Keratinocyte (primary cell): Measurements from ENCODE around the gene SEMA3F. TPM values are rescaled to one million over a fixed set of nuclear protein-coding genes. Genes with fewer than 3 reads are reported as not detected.
A peak's percentile ranks its signal among the peaks of the same experiment; 100 is the strongest.

Experiments used
- DNase-seq: peaks from one replicate; pipeline ENCODE4 v3.0.0-alpha.2; 2011; ENCODE audit warnings: low read depth, missing footprints, low spot score
- FAIRE-seq: peaks from 2 replicates; lab custom pipeline; 2011; peaks lifted over from hg19 to GRCh38; lab: Jason Lieb, UNC
- H2AFZ ChIP-seq: 2 replicates; pipeline ENCODE4 v1.6.0; 2012; ENCODE audit warnings: low read length, control low read depth, inconsistent platforms; ENCODE audit not compliant: control insufficient read depth
- H3K27ac ChIP-seq: 2 replicates; pipeline ENCODE4 v1.5.1; 2011; ENCODE audit warnings: low read length; ENCODE audit not compliant: control insufficient read depth, insufficient read depth
- H3K27me3 ChIP-seq: 3 replicates; pipeline ENCODE4 v1.6.0; 2011; ENCODE audit warnings: low read length; ENCODE audit not compliant: control insufficient read depth, insufficient read depth; ENCODE audit errors: extremely low read depth
- H3K36me3 ChIP-seq, 2 experiments: 2 replicates in 1 of 2; 3 replicates in 1 of 2; pipeline ENCODE4 v1.5.1; 2011; ENCODE audit warnings: low read length in 2 of 2, mild to moderate bottlenecking in 1 of 2; ENCODE audit not compliant: control insufficient read depth in 2 of 2, insufficient read depth in 2 of 2; ENCODE audit errors: extremely low read depth in 1 of 2
- H3K4me1 ChIP-seq: 3 replicates; pipeline ENCODE4 v1.5.1; 2011; ENCODE audit warnings: low read length; ENCODE audit not compliant: control insufficient read depth, insufficient read depth; ENCODE audit errors: extremely low read depth
- H3K4me2 ChIP-seq: 3 replicates; pipeline ENCODE4 v1.6.0; 2011; ENCODE audit warnings: low read depth, low read length; ENCODE audit not compliant: control insufficient read depth, insufficient read depth; ENCODE audit errors: extremely low read depth
- H3K4me3 ChIP-seq, 3 experiments: fragments of 200-600 bp in 1 of 3; sonication (generic) in 1 of 3; 2 replicates in 2 of 3; 3 replicates in 1 of 3; pipeline ENCODE4 v1.5.1; 2011 to 2016; ENCODE audit warnings: low read length in 3 of 3, mild to moderate bottlenecking in 3 of 3, control low read depth in 2 of 3, inconsistent platforms in 1 of 3, low read depth in 1 of 3, mixed read lengths in 1 of 3, mixed run types in 1 of 3, moderate library complexity in 1 of 3; ENCODE audit not compliant: control insufficient read depth in 2 of 3, insufficient read depth in 2 of 3; ENCODE audit errors: extremely low read depth in 1 of 3
- H3K79me2 ChIP-seq: 2 replicates; pipeline ENCODE4 v1.6.0; 2012; ENCODE audit warnings: low read length; ENCODE audit not compliant: control insufficient read depth, insufficient read depth
- H3K9ac ChIP-seq: 3 replicates; pipeline ENCODE4 v1.6.0; 2011; ENCODE audit warnings: low read length; ENCODE audit not compliant: control insufficient read depth, insufficient read depth; ENCODE audit errors: extremely low read depth
- H3K9me1 ChIP-seq: 3 replicates; pipeline ENCODE4 v1.6.0; 2011; ENCODE audit warnings: low read length; ENCODE audit not compliant: control insufficient read depth, insufficient read depth; ENCODE audit errors: extremely low read depth
- H3K9me3 ChIP-seq: 2 replicates; pipeline ENCODE4 v1.5.1; 2012; ENCODE audit warnings: low read depth, low read length; ENCODE audit not compliant: control insufficient read depth
- H4K20me1 ChIP-seq: 3 replicates; pipeline ENCODE4 v1.6.0; 2011; ENCODE audit warnings: low read length; ENCODE audit not compliant: control insufficient read depth, insufficient read depth; ENCODE audit errors: extremely low read depth
- EZH2 ChIP-seq: IDR thresholded peaks from one replicate; pipeline ENCODE4 v1.6.1; 2012; ENCODE audit warnings: inconsistent platforms, mild to moderate bottlenecking, low read length, moderate library complexity
- dilution Hi-C: fragments of 300-500 bp; cut with MboI; formaldehyde crosslinking; loops from one replicate; pipeline ENCODE4 v1.7.0; 2020; ENCODE audit warnings: low sequenced_read_pairs; ENCODE audit not compliant: extremely low pct_ligation_motif_present
- polyA plus RNA-seq, 5 experiments: library from polyadenylated mRNA; depleted of rRNA in 3 of 5; stranded (reverse) in 3 of 5; stranded (forward) in 1 of 5; unstranded in 1 of 5; fragments of >200 nt; gene quantifications; 1 replicate in 1 of 5; 2 replicates in 3 of 5; 3 replicates in 1 of 5; pipeline versions ENCODE4 v1.2.1 to v1.2.3, GENCODE V29; 2011 to 2012; ENCODE audit warnings: missing spikeins in 2 of 5, low read depth in 1 of 5, low replicate concordance in 1 of 5
- TF ChIP-seq, protein P1 (sequence below), 3 experiments: IDR thresholded peaks in 1 of 3; conservative IDR thresholded peaks in 1 of 3; optimal IDR thresholded peaks in 1 of 3; 2 replicates in 2 of 3; 3 replicates in 1 of 3; pipeline versions ENCODE3 to v1.5.1; 2011; ENCODE audit warnings: low read length in 3 of 3, mild to moderate bottlenecking in 3 of 3, moderate library complexity in 2 of 3, control low read depth in 1 of 3, inconsistent platforms in 1 of 3; ENCODE audit not compliant: insufficient read depth in 2 of 3; ENCODE audit errors: extremely low read depth in 1 of 3

Gene SEMA3F
- polyA plus RNA-seq, 1 donor (not counting 4 experiments of a cell fraction or from before 2014, with no cell fraction given), result 72.8 TPM

DNA sequence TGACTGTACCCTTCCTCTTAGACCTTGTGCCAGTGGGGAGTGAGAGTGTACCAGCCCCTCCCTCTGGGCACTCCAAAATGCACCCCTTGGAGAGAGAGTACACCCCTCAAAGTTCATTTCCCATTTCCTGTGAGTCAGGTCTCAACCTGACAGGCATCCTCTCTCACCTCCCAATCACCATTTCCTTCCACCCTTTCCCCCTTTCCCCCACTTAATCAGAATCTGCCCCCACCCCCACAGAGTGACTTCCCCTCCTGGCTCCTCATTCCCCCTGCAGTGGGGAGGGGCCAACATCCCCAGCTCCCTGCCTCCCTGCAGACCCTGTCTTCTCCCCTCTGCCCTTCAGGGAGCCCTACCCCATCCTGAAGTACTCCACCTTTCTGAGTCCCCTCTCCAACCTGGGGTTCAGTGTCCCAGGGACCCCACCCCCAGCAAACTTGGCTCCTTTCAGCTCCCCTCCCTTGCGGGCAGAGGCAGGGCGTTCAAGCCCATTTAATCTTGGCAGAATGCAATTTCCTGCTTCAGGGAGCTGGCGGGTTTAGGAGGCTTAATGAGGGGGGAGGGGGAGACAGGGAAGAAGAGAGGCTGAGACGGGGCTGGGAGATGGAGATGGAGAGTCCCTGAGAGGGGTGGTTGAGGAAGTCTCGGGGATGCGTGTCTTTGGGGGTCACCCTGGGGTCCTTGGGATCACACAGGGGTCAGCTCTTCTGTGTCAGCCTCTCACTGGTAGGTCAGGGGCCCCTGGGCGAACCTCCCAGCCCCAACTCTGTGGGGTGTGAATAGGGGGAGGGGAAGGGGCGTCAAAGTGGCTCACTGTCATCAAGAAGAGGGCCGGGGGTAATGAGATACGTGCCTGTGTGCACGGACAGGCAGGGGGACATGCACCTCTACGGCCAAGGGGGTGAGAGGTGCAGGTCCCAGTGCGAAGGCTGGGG, 16.6 kb upstream of the SEMA3F start:
- Histone ChIP-seq H3K4me1 (peaks cover 21% of the 10 kb centered on the region), H3K36me3 (no peaks in the 10 kb centered on the region), H3K27me3 (no peaks in the 10 kb centered on the region), H3K9me1 (peaks cover 2% of the 10 kb centered on the region), H3K9ac (peak overlapping the region; percentile 28), H2AFZ (peak overlapping the region; percentile 40), H3K4me3 (peak overlapping the region in 2 of 3 experiments; percentile 40 to 49), H4K20me1 (no peaks in the 10 kb centered on the region), H3K79me2 (no peaks in the 10 kb centered on the region), H3K9me3 (no peaks in the 10 kb centered on the region), H3K27ac (no peak overlapping the region), H3K4me2 (peak overlapping the region; percentile 89)
- FAIRE-seq, result peak; percentile 90
- dilution Hi-C loops, result no loop called here
- TF ChIP-seq, protein P1, sequence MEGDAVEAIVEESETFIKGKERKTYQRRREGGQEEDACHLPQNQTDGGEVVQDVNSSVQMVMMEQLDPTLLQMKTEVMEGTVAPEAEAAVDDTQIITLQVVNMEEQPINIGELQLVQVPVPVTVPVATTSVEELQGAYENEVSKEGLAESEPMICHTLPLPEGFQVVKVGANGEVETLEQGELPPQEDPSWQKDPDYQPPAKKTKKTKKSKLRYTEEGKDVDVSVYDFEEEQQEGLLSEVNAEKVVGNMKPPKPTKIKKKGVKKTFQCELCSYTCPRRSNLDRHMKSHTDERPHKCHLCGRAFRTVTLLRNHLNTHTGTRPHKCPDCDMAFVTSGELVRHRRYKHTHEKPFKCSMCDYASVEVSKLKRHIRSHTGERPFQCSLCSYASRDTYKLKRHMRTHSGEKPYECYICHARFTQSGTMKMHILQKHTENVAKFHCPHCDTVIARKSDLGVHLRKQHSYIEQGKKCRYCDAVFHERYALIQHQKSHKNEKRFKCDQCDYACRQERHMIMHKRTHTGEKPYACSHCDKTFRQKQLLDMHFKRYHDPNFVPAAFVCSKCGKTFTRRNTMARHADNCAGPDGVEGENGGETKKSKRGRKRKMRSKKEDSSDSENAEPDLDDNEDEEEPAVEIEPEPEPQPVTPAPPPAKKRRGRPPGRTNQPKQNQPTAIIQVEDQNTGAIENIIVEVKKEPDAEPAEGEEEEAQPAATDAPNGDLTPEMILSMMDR (optimal IDR thresholded peaks at IDR 0.05 in 1 of 3, IDR thresholded peaks at IDR 0.05 in 1 of 3, conservative IDR thresholded peaks at IDR 0.05 in 1 of 3; ENCODE audit: extremely low read depth in 1 of 3, insufficient read depth in 2 of 3, low read length in 3 of 3), result no peak
- no peak for TF ChIP-seq EZH2
- DNase-seq, result no peak

DNA sequence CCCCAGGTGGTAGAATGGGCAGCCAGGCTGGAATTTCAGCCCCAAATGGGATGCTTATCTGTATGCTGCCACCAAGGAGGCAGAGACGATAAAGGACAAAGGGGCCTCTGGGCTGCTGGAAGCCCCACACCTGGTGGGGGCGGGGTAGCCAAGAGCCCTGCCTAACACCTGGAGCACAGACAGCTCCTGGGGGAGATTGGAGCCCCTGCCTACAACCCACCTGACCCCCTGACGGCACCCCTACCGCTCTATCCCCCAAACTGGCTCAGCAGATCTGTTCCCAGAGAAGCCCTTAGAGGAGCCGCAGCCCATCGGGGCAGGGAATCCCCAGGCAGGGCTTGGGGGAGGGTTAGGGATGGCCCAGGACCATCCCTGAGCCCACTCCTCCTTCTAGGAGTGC, 15.8 kb upstream of the SEMA3F start:
- H3K79me2 ChIP-seq, result no peaks in the 10 kb centered on the region
- peaks cover 2% of the 10 kb centered on the region for H3K9me1 ChIP-seq
- FAIRE-seq (no peak), DNase-seq (no peak)
- no peak overlapping the region for H3K27ac ChIP-seq
- H3K4me2 ChIP-seq, result peak overlapping the region; percentile 89
- dilution Hi-C loops, result no loop called here
- H3K9me3 ChIP-seq, result no peaks in the 10 kb centered on the region
- TF ChIP-seq EZH2, result no peak
- TF ChIP-seq, protein P1 (optimal IDR thresholded peaks at IDR 0.05 in 1 of 3, IDR thresholded peaks at IDR 0.05 in 1 of 3, conservative IDR thresholded peaks at IDR 0.05 in 1 of 3; ENCODE audit: extremely low read depth in 1 of 3, insufficient read depth in 2 of 3, low read length in 3 of 3), result no peak
- H3K4me1 ChIP-seq, result peaks cover 21% of the 10 kb centered on the region
- H3K27me3 ChIP-seq, result no peaks in the 10 kb centered on the region
- no peak overlapping the region for H3K4me3 ChIP-seq
- no peak overlapping the region for H3K9ac ChIP-seq
- H4K20me1 ChIP-seq, result no peaks in the 10 kb centered on the region
- H3K36me3 ChIP-seq, result no peaks in the 10 kb centered on the region
- H2AFZ ChIP-seq, result no peak overlapping the region
